Lung microvascular endothelial cell (primary cell): ENCODE data around the gene RPS6KL1. TPM values are rescaled to one million over a fixed set of nuclear protein-coding genes. Genes with fewer than 3 reads are reported as not detected.

ENCODE experiments used
- DNase-seq, 2 donors: peaks; one replicate each; pipeline versions ENCODE4 v3.0.0 to v3.0.0-alpha.2; 2010; ENCODE audit warnings: low read depth in 2 of 2
- total RNA-seq: library from RNA; depleted of rRNA; stranded (reverse); fragments of >200 nt; gene quantifications from 2 replicates; pipeline ENCODE4 v1.2.1, GENCODE V29; 2014

RPS6KL1 gene
- total RNA-seq, result 4.4 and 6.2 TPM in 2 replicates

DNA sequence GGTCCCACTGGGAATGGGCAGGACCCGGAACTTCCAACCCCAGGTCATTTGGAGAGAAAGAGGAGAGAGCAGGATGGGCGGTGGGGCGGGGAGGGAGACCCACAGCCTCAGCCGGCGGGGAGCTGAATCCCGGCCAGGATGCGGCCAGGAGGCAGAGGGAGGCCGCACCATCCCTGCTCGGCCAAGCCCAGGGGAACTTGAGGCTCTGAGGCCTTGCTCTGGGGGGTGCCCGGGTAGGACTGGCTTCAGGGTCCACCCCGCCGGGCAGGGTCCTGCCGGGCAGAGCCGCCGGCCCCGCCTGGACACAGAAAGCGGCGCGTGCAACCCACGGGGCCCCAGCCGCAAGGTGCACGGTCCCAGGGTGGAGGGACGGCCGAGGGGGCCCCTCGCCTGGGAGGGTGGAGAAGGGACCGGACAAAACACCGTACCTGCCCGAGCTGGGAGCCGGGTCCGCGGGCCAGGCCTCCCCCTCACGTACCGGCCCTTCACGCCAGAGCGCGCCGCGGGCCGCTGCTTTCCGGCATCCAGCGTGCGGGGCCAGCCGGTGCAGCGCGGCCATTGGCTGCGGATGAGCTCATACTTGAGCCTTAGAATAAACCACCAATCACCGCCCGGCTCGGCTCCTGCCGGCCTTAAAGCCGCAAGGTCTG, at the start of gene RPS6KL1:
Gene RPS6KL1, minus strand, starts transcription at position 509 of the 650 bp plus-strand sequence. CDS start 1,719 bp downstream, outside the sequence.
- peak; percentile 87 to 89 for DNase-seq

DNA sequence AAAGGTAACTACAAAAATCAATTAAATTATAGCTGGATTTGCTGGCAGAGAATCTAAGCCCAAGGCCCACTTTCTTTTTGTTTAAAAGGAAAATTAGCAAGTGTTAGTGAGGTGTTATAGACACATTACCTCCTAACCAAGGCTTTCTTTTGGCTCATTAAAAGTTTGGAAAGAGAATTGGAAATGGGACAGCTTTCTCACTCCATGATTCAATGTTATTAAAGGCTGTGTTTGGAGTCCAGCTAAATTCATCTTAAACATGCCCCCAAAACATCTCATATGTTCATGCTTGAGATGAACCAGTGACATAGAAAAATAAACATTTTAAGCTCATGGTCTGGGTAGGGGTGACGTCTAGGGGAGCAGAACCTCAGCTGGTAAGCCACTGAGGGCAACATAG, 45.8 kb upstream of the RPS6KL1 start:
- DNase-seq, result no peak

DNA sequence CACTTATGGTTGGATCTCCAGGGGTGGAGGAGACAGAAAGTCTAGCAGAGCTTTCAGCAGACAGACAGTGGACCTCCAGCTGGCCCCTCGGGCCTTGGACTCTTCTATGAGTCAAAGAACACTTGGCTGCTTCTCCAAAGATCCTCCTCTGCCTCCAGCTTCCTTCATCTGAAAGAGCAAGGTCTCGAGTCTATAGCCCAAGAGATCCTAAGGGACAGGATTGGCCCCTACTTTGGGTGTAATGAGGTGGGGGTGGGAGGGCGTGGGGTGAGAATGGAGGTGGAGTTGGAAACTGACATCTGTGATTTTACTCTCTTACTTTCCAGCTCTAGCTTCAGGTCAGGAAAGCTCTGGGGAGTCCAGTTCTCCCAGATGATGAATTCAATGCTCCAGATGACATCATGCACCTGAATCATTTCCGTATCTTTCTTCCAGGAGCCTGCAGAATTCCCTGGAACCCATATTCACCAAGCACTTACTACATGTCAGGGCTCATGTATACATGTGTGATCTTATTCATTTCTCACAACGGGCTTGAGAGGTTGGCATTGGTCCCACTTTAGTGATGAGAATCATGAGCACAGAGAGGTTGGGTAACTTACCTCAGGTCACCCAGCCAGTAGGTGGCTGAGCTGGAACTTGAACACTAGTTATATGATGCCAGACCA, 42.6 kb upstream of the RPS6KL1 start:
- DNase-seq, result peak in 1 of 2 donors; percentile 93

DNA sequence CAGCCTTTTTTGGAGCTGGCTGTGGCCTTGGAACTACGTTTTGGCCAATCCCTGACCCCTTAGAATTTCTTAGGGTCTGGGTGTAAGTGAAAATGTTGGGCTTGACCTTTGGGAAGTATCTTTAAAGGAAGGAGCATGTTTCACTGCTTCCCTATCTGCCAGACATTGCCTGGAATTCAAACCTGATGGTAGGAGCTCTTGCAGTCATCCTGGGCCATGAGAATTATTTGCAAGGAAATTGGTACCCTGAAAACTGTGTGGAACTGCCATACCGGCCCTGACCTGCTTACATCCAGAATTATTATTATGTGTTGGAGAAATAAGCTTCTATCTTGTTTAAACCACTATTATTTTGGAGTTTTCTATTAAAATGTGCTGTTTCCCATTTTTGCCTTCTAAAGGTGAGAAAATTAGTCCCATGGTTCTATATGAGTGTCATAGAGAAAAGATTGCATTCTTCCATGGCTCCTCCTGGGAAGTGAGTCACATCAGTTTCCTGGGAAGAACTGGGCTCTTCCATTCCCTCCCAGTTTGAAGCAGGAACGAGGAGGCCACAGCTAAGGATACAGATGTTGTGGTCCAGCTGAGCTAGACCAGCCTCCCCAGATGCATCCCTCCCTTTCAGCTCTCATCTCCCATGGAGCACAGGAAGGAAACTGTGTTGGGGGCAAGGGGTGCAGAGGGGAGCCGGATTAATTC, 41.9 kb upstream of the RPS6KL1 start:
- peak in 1 of 2 donors; percentile 93 for DNase-seq

DNA sequence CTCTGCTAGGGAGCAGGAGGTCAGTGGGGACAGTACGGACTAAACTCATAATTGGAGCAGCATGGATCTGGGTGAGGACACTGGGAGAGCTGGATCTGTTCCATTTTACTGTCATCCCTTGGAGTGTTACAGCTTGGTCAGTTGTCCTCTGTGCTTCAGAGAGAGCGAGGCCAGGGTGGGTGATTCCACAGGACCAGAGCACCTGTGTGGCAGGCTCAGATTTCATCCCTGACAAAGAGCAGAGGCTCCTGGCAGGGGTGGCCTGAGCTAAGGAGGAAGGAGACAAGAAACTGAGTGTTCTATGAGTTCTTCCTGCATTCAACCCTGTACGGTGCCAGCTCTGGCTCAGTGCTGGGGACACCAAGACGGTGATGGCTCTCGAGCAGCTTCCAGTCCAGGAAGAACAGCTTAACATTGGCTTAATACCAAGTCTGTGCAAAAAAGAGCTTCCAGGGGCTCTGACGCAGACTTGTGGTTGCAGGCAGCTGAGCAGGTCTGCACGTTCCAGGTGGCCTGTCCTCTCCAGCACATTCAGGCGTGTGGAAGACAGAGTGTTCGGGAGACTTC, 40.7 kb upstream of the RPS6KL1 start:
- peak in 1 of 2 donors; percentile 77 for DNase-seq

DNA sequence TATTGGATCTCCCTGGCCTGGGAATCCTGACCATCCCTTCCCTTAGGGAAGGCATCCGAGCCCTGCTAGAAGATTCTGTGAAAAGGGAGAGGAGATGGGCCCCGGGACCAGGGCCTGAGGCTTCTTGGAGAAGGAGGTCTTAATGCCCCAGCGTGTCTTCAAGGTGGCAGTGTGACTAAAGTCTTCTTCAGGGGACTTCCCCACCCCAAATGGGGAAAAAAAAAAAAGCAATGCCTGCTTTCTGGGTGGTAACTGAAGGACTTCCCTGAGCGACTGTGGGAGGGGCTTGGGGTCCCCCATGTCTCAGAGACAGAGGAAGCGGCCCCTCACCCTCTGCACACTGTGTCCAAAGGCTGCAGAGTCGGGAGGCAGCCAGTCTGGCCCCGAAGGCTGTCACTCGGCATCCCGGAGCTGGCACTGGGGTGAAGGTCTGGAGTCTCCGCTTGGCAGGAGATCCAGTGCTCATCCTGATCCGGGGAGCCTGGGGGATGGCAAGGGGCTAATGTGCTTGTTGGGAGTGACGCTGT, 40.2 kb upstream of the RPS6KL1 start:
- DNase-seq, result no peak

DNA sequence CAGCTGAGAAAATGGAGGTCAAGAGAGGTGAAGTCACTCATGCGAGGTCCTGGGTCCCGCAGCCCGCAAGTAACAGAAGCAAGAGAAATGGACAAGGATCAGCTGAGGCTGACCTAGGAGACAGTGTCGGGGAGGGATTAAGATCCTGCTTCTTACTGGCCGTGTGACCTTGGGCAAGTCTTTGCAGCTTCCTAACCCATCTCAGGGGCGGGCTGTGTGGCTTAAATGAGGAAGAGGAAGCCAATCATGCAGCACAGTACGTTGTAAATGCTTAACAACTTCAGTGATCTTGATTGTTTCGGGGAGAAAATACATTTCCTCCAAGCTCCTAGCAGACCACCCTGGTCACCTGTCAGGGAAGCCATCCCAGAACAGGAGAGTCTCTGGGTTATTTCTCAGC, 39.4 kb upstream of the RPS6KL1 start:
- DNase-seq, result no peak

GRCh38 chr14:74962046-74962445, 39.0 kb upstream of the RPS6KL1 start:
- no peak for DNase-seq

- no peak for DNase-seq
These were observed 38.3 kb upstream of the RPS6KL1 start for GRCh38 chr14:74961238-74961911.

- no peak for DNase-seq
These were observed 37.7 kb upstream of the RPS6KL1 start for GRCh38 chr14:74960736-74961135.

DNA sequence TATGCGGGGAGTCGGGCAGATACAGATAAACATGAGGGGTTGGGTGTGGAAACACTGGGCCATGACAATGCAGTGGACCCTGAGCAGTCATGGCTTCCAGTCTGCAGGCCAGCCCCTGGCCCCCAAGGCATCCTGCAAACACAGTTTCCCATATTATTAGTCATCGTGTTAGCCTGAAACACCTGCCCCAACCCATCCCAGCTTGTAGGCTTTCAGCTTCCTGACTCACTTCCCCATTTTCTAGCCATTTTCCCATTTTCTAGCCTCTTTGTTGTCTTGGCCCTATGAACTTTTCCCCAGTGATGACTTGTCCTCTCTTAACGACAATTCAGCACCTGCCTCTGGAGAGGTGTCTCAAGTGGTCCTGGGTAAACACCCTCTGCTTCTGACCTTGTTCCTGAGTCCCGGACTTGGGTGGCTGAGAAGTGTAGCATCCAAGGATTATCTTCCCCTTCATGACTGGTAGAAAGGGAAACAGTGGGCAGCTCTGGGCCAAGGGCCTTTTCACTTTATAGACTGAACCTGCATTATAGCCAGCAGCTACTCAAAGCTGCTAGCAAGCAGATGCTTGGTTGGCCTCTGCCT, 36.6 kb upstream of the RPS6KL1 start:
- peak in 1 of 2 donors; percentile 53 for DNase-seq

GRCh38 chr14:74956280-74957072, 33.4 kb upstream of the RPS6KL1 start:
- no peak for DNase-seq

GRCh38 chr14:74956027-74956279, 32.9 kb upstream of the RPS6KL1 start:
- DNase-seq, result no peak

GRCh38 chr14:74955229-74956026, 32.4 kb upstream of the RPS6KL1 start, which contains the start of gene PGF:
Gene PGF, minus strand, starts transcription at chr14:74955597. Its CDS starts 355 bp downstream, at chr14:74955242.
- peak; percentile 37 to 85 for DNase-seq

DNA sequence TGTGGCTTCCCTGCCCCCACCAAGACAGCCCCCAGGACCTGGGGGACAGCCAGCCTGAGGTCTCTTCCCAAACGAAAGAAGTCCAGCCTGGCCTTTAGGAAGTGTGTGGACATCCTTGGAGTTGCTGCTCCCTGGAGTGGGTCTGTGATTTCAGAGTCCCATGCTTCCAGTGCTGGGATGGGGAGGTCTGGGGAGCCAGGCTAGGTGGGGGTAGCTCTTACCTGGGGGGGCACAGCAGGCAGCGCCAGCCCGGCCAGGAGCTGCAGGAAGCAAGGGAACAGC, 31.8 kb upstream of the RPS6KL1 start:
- DNase-seq, result no peak

GRCh38 chr14:74954232-74954946, 31.3 kb upstream of the RPS6KL1 start:
- peak; percentile 48 to 59 for DNase-seq

GRCh38 chr14:74953686-74954085, 30.6 kb upstream of the RPS6KL1 start:
- DNase-seq, result no peak

DNA sequence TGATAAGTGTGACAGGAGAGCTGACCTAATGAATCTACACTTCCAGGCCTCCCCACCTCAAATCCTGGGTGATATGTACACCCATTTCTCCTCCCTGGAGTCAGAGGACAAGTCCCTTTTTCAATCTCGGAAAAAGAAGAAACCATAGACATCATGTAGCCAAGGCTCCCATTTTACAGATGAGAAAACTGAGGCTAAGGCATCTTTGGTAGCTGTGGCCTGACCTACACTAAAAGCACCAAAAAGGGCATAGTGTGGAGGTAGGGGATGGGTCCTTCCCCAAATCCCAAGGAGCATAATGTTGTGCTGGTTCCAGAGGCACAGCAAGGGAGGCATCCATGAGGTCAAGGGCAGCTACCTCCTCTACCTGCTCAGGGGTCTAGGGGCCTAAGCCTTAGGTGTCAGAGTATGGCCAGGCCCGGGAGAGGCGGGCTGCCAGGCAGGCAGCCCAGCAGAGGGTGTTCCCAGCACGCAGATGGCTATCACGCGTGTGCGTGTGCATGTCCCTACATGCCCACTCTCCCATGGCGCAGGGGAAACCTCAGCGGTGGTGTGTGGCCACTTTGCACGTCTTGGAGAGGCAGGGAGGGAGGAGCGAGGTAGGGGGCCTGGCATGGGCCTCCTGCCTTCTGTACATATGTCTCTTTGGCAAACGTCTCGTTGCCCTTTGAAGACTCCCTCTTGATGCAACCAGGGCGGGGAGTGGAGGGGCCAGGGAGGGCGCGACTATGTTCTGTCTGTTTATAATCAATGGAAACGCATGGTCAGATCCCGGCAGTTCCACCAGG, 29.8 kb upstream of the RPS6KL1 start:
- no peak for DNase-seq
